ENCODE measurements around the gene CDH13.

CDH13 gene

DNA sequence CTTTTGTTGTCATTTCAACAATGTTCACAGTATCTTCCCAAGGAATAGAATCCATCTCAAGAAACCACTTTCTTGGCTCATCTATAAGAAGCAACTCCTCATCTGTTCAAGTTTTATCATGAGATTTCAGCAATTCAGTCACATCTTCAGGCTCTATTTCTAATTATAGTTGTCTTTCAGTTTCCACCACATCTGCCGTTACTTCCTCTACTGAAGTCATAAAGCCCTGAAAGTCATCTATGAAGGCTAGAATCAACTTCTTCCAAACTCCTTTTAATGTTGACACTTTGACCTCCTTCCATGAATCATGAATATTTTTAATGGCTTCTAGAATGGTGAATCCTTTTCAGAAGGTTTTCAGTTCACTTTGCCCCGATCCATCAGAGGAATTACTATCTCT, 102.1 kb downstream of the CDH13 start:
- Histone ChIP-seq H3K36me3 (ENCODE audit: control insufficient read depth in 5 of 5, insufficient read depth in 5 of 5, low read length in 5 of 5) (no peaks in the 10 kb centered on the region), H3K4me3 (ENCODE audit: low read depth in 1 of 5, low read length in 5 of 5) (no peak overlapping the region), H3K27ac (ENCODE audit: low read depth, low read length) (no peak overlapping the region), H3K9me3 (ENCODE audit: control insufficient read depth in 5 of 5, low read length in 5 of 5) (peaks cover 0 to 6% (median 2%) of the 10 kb centered on the region in 5 donors), H3K4me1 (ENCODE audit: control insufficient read depth in 5 of 5, insufficient read depth in 5 of 5, low read length in 5 of 5) (peaks cover 0 to 3% (median 0%) of the 10 kb centered on the region in 5 donors), H3K9ac (ENCODE audit: low read length in 5 of 5) (no peak overlapping the region), H3K27me3 (ENCODE audit: control insufficient read depth in 5 of 5, insufficient read depth in 4 of 5, low read length in 5 of 5) (no peaks in the 10 kb centered on the region)

- Histone ChIP-seq H3K27ac (ENCODE audit: low read depth, low read length) (no peak overlapping the region), H3K4me1 (ENCODE audit: control insufficient read depth in 5 of 5, insufficient read depth in 5 of 5, low read length in 5 of 5) (peaks cover 0 to 20% (median 16%) of the 10 kb centered on the region in 5 donors), H3K9me3 (ENCODE audit: control insufficient read depth in 5 of 5, low read length in 5 of 5) (peaks cover 0 to 6% (median 2%) of the 10 kb centered on the region in 5 donors), H3K9ac (ENCODE audit: low read length in 5 of 5) (no peak overlapping the region), H3K27me3 (ENCODE audit: control insufficient read depth in 5 of 5, insufficient read depth in 4 of 5, low read length in 5 of 5) (no peaks in the 10 kb centered on the region), H3K36me3 (ENCODE audit: control insufficient read depth in 5 of 5, insufficient read depth in 5 of 5, low read length in 5 of 5) (no peaks in the 10 kb centered on the region), H3K4me3 (ENCODE audit: low read depth in 1 of 5, low read length in 5 of 5) (no peak overlapping the region)
These were observed 104.1 kb downstream of the CDH13 start for GRCh38 chr16:82730901-82731300.

GRCh38 chr16:82732461-82732860, 105.7 kb downstream of the CDH13 start:
- Histone ChIP-seq H3K4me3 (ENCODE audit: low read depth in 1 of 5, low read length in 5 of 5) (no peak overlapping the region), H3K27ac (ENCODE audit: low read depth, low read length) (no peak overlapping the region), H3K36me3 (ENCODE audit: control insufficient read depth in 5 of 5, insufficient read depth in 5 of 5, low read length in 5 of 5) (no peaks in the 10 kb centered on the region), H3K27me3 (ENCODE audit: control insufficient read depth in 5 of 5, insufficient read depth in 4 of 5, low read length in 5 of 5) (no peaks in the 10 kb centered on the region), H3K9ac (ENCODE audit: low read length in 5 of 5) (no peak overlapping the region), H3K4me1 (ENCODE audit: control insufficient read depth in 5 of 5, insufficient read depth in 5 of 5, low read length in 5 of 5) (peaks cover 0 to 20% (median 16%) of the 10 kb centered on the region in 5 donors), H3K9me3 (ENCODE audit: control insufficient read depth in 5 of 5, low read length in 5 of 5) (peaks cover 0 to 6% (median 2%) of the 10 kb centered on the region in 5 donors)

DNA sequence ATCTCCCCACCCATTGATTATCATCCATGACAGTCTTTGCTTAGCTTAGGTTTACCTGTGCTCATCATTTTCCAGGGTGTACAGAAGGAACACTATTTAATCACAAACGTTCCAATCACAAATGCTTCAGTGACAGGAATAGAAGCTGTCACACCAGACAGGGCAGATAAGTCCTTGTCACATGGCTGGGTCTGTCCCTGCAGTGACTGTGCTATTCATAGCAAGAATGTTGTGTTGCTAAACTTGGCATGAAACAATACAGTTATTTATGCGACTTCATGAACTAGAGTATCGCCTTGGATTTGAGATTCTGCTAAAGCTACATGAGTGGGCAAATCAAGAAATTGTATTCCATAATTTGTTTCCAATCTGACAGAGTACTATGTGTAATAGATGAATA, 108.4 kb downstream of the CDH13 start:
- H3K4me3 ChIP-seq (ENCODE audit: low read depth in 1 of 5, low read length in 5 of 5) = no peak overlapping the region
- H3K4me1 ChIP-seq (ENCODE audit: control insufficient read depth in 5 of 5, insufficient read depth in 5 of 5, low read length in 5 of 5) = peaks cover 0 to 20% (median 16%) of the 10 kb centered on the region in 5 donors
- H3K27ac ChIP-seq (ENCODE audit: low read depth, low read length) = no peak overlapping the region

DNA sequence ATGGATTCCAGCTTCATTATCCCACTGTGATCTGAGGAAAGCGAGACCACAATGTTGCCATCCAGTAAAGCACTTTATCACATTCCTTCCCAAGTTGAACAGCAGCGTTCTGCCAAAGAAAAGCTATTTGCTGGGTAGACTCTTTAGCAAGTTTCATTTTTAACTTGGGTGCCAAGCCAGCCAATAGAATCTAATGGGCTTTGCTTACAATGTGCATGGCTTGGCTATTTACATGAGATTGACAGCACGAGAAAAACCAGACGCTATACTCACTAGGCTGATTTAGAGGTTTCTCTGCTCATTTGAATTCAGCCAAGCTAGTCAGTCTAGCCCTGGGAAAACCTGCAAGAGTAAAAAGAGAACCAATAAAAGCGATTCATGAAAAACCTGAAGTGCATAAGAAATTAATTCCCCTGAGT, 108.9 kb downstream of the CDH13 start:
- peaks cover 0 to 20% (median 16%) of the 10 kb centered on the region in 5 donors for H3K4me1 ChIP-seq (ENCODE audit: control insufficient read depth in 5 of 5, insufficient read depth in 5 of 5, low read length in 5 of 5)
- no peak overlapping the region for H3K27ac ChIP-seq (ENCODE audit: low read depth, low read length)
- no peak overlapping the region for H3K9ac ChIP-seq (ENCODE audit: low read length in 5 of 5)
- no peaks in the 10 kb centered on the region for H3K36me3 ChIP-seq (ENCODE audit: control insufficient read depth in 5 of 5, insufficient read depth in 5 of 5, low read length in 5 of 5)
- H3K9me3 ChIP-seq (ENCODE audit: control insufficient read depth in 5 of 5, low read length in 5 of 5) = no peaks in the 10 kb centered on the region
- H3K27me3 ChIP-seq (ENCODE audit: control insufficient read depth in 5 of 5, insufficient read depth in 4 of 5, low read length in 5 of 5) = no peaks in the 10 kb centered on the region
- H3K4me3 ChIP-seq (ENCODE audit: low read depth in 1 of 5, low read length in 5 of 5) = no peak overlapping the region

More for the DNA sequence above, 108.4 kb downstream of the CDH13 start:
- H3K27me3 ChIP-seq (ENCODE audit: control insufficient read depth in 5 of 5, insufficient read depth in 4 of 5, low read length in 5 of 5) = no peaks in the 10 kb centered on the region
- peaks cover 0 to 1% (median 0%) of the 10 kb centered on the region in 5 donors for H3K9me3 ChIP-seq (ENCODE audit: control insufficient read depth in 5 of 5, low read length in 5 of 5)
- H3K36me3 ChIP-seq (ENCODE audit: control insufficient read depth in 5 of 5, insufficient read depth in 5 of 5, low read length in 5 of 5) = no peaks in the 10 kb centered on the region
- H3K9ac ChIP-seq (ENCODE audit: low read length in 5 of 5) = no peak overlapping the region

GRCh38 chr16:82736224-82736623, 109.5 kb downstream of the CDH13 start:
- Histone ChIP-seq H3K36me3 (ENCODE audit: control insufficient read depth in 5 of 5, insufficient read depth in 5 of 5, low read length in 5 of 5) (no peaks in the 10 kb centered on the region), H3K9ac (ENCODE audit: low read length in 5 of 5) (no peak overlapping the region), H3K27ac (ENCODE audit: low read depth, low read length) (no peak overlapping the region), H3K4me3 (ENCODE audit: low read depth in 1 of 5, low read length in 5 of 5) (no peak overlapping the region), H3K9me3 (ENCODE audit: control insufficient read depth in 5 of 5, low read length in 5 of 5) (no peaks in the 10 kb centered on the region), H3K4me1 (ENCODE audit: control insufficient read depth in 5 of 5, insufficient read depth in 5 of 5, low read length in 5 of 5) (peaks cover 0 to 20% (median 16%) of the 10 kb centered on the region in 5 donors), H3K27me3 (ENCODE audit: control insufficient read depth in 5 of 5, insufficient read depth in 4 of 5, low read length in 5 of 5) (peaks cover 0 to 3% (median 0%) of the 10 kb centered on the region in 5 donors)

DNA sequence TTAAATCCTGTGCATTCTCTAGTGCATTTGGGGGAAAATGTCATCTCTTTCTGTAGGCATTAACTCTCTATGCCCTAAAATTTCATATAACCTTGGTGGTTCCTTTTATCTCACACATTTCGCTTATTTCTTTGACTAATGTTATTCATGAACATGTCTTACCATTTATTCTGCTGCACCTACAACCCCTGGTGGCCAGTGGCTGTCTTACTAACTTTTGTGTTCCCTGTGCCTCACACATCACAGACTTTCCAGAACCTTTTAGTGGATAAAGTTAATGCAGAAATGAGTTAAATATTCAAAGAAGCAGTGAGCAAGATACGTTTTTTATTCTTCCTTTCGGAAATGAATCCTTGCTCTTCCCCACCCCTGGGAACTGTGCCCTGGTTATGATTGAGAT, 111.9 kb downstream of the CDH13 start:
- Histone ChIP-seq H3K27me3 (ENCODE audit: control insufficient read depth in 5 of 5, insufficient read depth in 4 of 5, low read length in 5 of 5) (peaks cover 0 to 3% (median 0%) of the 10 kb centered on the region in 5 donors), H3K27ac (ENCODE audit: low read depth, low read length) (no peak overlapping the region), H3K9ac (ENCODE audit: low read length in 5 of 5) (no peak overlapping the region), H3K4me1 (ENCODE audit: control insufficient read depth in 5 of 5, insufficient read depth in 5 of 5, low read length in 5 of 5) (peaks cover 0 to 20% (median 16%) of the 10 kb centered on the region in 5 donors), H3K36me3 (ENCODE audit: control insufficient read depth in 5 of 5, insufficient read depth in 5 of 5, low read length in 5 of 5) (no peaks in the 10 kb centered on the region), H3K4me3 (ENCODE audit: low read depth in 1 of 5, low read length in 5 of 5) (no peak overlapping the region), H3K9me3 (ENCODE audit: control insufficient read depth in 5 of 5, low read length in 5 of 5) (no peaks in the 10 kb centered on the region)

DNA sequence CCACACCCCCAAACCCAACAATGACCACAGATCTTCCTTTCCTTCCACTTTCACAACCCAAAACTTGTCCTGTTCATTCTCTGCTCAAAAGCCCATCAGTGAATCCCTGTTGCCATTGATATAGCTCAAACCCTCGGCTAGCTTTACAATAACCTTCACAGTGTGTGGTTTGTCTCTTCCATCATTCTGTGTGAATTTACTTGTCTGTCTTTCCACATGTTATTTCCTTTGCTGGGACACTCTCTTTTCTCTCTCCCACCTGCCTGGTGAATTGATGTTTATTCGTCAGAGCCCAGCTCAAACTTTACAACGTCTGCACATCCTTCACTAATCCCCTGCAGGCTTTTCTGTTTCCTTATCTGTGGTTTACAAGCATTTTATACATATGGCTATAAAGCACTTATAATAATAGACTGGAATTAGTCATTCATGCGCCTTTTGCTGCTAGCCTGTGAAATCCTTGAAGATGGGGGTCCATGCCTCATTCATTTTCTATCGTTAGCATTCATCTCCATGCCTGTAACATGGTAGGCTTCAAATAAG, 114.4 kb downstream of the CDH13 start:
- H3K4me1 ChIP-seq (ENCODE audit: control insufficient read depth in 5 of 5, insufficient read depth in 5 of 5, low read length in 5 of 5) = no peaks in the 10 kb centered on the region
- peaks cover 0 to 3% (median 0%) of the 10 kb centered on the region in 5 donors for H3K27me3 ChIP-seq (ENCODE audit: control insufficient read depth in 5 of 5, insufficient read depth in 4 of 5, low read length in 5 of 5)
- no peaks in the 10 kb centered on the region for H3K9me3 ChIP-seq (ENCODE audit: control insufficient read depth in 5 of 5, low read length in 5 of 5)
- H3K27ac ChIP-seq (ENCODE audit: low read depth, low read length) = no peak overlapping the region
- no peak overlapping the region for H3K4me3 ChIP-seq (ENCODE audit: low read depth in 1 of 5, low read length in 5 of 5)
- no peaks in the 10 kb centered on the region for H3K36me3 ChIP-seq (ENCODE audit: control insufficient read depth in 5 of 5, insufficient read depth in 5 of 5, low read length in 5 of 5)
- no peak overlapping the region for H3K9ac ChIP-seq (ENCODE audit: low read length in 5 of 5)

- H3K4me1 ChIP-seq (ENCODE audit: control insufficient read depth in 5 of 5, insufficient read depth in 5 of 5, low read length in 5 of 5) = peaks cover 0 to 20% (median 0%) of the 10 kb centered on the region in 5 donors
- H3K27ac ChIP-seq (ENCODE audit: low read depth, low read length) = no peak overlapping the region
- no peak overlapping the region for H3K9ac ChIP-seq (ENCODE audit: low read length in 5 of 5)
- H3K36me3 ChIP-seq (ENCODE audit: control insufficient read depth in 5 of 5, insufficient read depth in 5 of 5, low read length in 5 of 5) = no peaks in the 10 kb centered on the region
- no peaks in the 10 kb centered on the region for H3K9me3 ChIP-seq (ENCODE audit: control insufficient read depth in 5 of 5, low read length in 5 of 5)
- H3K27me3 ChIP-seq (ENCODE audit: control insufficient read depth in 5 of 5, insufficient read depth in 4 of 5, low read length in 5 of 5) = peaks cover 0 to 3% (median 0%) of the 10 kb centered on the region in 5 donors
- H3K4me3 ChIP-seq (ENCODE audit: low read depth in 1 of 5, low read length in 5 of 5) = no peak overlapping the region
These were observed 118.2 kb downstream of the CDH13 start for GRCh38 chr16:82744958-82745357.

DNA sequence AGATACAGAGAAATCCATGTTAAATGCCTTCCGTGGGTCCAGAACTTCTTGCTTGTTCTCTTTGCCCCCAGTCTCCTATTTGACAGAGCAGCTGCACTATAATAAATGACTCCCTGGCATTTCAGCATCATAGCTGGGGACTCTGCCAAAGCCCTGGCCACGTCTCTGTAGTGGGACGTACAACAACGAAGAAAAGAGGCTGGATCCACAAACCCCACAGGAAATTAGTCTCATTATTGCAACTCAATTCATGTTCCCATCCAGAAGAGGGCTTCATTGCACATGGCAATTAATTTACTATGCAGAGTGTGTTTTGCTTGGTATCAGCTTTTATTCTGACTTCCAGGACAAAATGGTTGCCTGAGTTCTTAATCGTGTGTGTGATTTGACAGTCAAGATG, 121.3 kb downstream of the CDH13 start:
- Histone ChIP-seq H3K36me3 (ENCODE audit: control insufficient read depth in 5 of 5, insufficient read depth in 5 of 5, low read length in 5 of 5) (no peaks in the 10 kb centered on the region), H3K9ac (ENCODE audit: low read length in 5 of 5) (no peak overlapping the region), H3K4me3 (ENCODE audit: low read depth in 1 of 5, low read length in 5 of 5) (no peak overlapping the region), H3K9me3 (ENCODE audit: control insufficient read depth in 5 of 5, low read length in 5 of 5) (no peaks in the 10 kb centered on the region), H3K27me3 (ENCODE audit: control insufficient read depth in 5 of 5, insufficient read depth in 4 of 5, low read length in 5 of 5) (no peaks in the 10 kb centered on the region), H3K4me1 (ENCODE audit: control insufficient read depth in 5 of 5, insufficient read depth in 5 of 5, low read length in 5 of 5) (peaks cover 0 to 25% (median 0%) of the 10 kb centered on the region in 5 donors), H3K27ac (ENCODE audit: low read depth, low read length) (no peak overlapping the region)
